ENCODE data around the gene PLEKHA6.

- TF ChIP-seq CTCF (IDR thresholded peaks at IDR 0.05; ENCODE audit: low read length), result no peak
- TF ChIP-seq EZH2phosphoT487 (IDR thresholded peaks at IDR 0.05; ENCODE audit: low read length), result no peak
These were observed 49.4 kb upstream of the PLEKHA6 start for GRCh38 chr1:204409123-204409522.

All from MM.1S (cell line).